ENCODE results near the gene DHCR24. TPM values are rescaled to one million over a fixed set of nuclear protein-coding genes. Genes with fewer than 3 reads are reported as not detected.
A peak's percentile ranks its signal among the peaks of the same experiment; 100 is the strongest.
"Not testable (repeated sequence)": the region's sequence is repeated elsewhere in the genome, so short reads cannot be mapped to it uniquely, and the experiment has no call there.

The DHCR24 gene
- total RNA-seq, 1 donor from 2014 or later, result 18.8 TPM

GRCh38 chr1:54887665-54888071 lies 673 bp upstream of the DHCR24 start:
- DNase-seq (ENCODE audit: low spot score), result peak; percentile 32

GRCh38 chr1:54885807-54886723 lies 930 bp downstream of the DHCR24 start:
- peak; percentile 20 for DNase-seq (ENCODE audit: low spot score)

GRCh38 chr1:54885237-54885679 lies 1.7 kb downstream of the DHCR24 start:
- no peak for DNase-seq (ENCODE audit: low spot score)

GRCh38 chr1:54884768-54885167 lies 2.2 kb downstream of the DHCR24 start:
- no peak for DNase-seq (ENCODE audit: low spot score)

GRCh38 chr1:54884135-54884586 lies 2.8 kb downstream of the DHCR24 start:
- no peak for DNase-seq (ENCODE audit: low spot score)

GRCh38 chr1:54883349-54884102 lies 3.5 kb downstream of the DHCR24 start:
- DNase-seq (ENCODE audit: low spot score), result no peak

GRCh38 chr1:54882519-54882918 lies 4.5 kb downstream of the DHCR24 start:
- no peak for DNase-seq (ENCODE audit: low spot score)

GRCh38 chr1:54881604-54882003 lies 5.4 kb downstream of the DHCR24 start:
- not testable (repeated sequence) for DNase-seq (ENCODE audit: low spot score)

GRCh38 chr1:54879872-54880271 lies 7.1 kb downstream of the DHCR24 start:
- no peak for DNase-seq (ENCODE audit: low spot score)

- DNase-seq (ENCODE audit: low spot score), result no peak
Observed at GRCh38 chr1:54876814-54877213, 10.2 kb downstream of the DHCR24 start.

GRCh38 chr1:54875000-54875399 lies 12.0 kb downstream of the DHCR24 start:
- DNase-seq (ENCODE audit: low spot score), result no peak

GRCh38 chr1:54874079-54874830 lies 12.7 kb downstream of the DHCR24 start:
- no peak for DNase-seq (ENCODE audit: low spot score)

GRCh38 chr1:54872036-54872331 lies 15.0 kb downstream of the DHCR24 start:
- DNase-seq (ENCODE audit: low spot score), result no peak

GRCh38 chr1:54871275-54872035 lies 15.5 kb downstream of the DHCR24 start:
- no peak for DNase-seq (ENCODE audit: low spot score)

- DNase-seq (ENCODE audit: low spot score), result no peak
Observed at GRCh38 chr1:54870869-54871268, 16.1 kb downstream of the DHCR24 start.

GRCh38 chr1:54869173-54869851 lies 17.7 kb downstream of the DHCR24 start:
- DNase-seq (ENCODE audit: low spot score), result no peak

GRCh38 chr1:54867717-54868057 lies 19.3 kb downstream of the DHCR24 start:
- DNase-seq (ENCODE audit: low spot score), result no peak

- DNase-seq (ENCODE audit: low spot score), result no peak
Observed at GRCh38 chr1:54866801-54867716, 19.9 kb downstream of the DHCR24 start.

GRCh38 chr1:54865238-54866073 lies 21.5 kb downstream of the DHCR24 start:
- no peak for DNase-seq (ENCODE audit: low spot score)

All from umbilical cord (tissue), 2 donors.